ENCODE measurements around the gene AFG1L.
"Not testable (repeated sequence)": the region's sequence is repeated elsewhere in the genome, so short reads cannot be mapped to it uniquely, and the experiment has no call there.

AFG1L gene

DNA sequence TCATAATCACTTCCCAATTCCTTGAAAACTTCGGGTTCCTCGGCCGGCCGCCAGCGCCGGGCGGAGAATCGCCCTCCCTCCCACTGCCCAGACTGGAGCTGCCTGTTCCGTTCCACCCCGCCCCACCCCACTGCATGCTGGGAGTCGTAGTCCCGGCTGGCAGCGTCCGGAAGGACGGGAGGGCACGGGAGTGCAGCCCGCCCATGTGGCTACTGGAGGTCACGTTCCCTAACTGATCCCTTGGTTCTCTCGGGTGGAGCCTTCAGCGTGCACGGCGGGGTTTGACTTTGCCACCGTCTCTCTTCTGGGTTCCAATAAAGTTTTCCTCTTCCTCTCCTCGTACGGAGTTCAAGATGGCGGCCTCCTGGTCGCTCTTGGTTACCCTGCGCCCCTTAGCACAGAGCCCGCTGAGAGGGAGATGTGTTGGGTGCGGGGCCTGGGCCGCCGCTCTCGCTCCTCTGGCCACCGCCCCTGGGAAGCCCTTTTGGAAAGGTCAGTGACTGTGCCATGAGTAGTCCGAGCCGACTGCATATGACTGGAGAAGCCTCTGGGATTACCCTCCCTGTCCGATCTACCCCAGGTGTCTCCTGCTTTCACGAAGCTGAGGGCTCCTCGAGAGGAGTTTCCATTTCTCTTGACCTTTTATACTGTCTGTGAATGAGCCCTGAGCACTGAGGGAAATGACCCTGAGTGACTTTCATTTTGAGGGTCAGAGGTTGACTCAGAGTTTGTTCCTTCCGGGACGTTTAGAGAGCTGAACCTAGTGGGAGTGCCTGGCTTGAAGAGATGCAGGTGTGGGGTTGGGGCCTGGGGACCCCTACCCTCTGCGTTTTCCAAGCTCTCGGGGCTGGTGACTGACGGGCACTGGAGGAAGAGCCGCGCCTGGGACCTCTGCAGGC, at the start of gene AFG1L:
Gene AFG1L, plus strand, starts transcription at position 328 of the 899 bp plus-strand sequence. Its CDS starts 26 bp downstream, at position 354.
- peak; percentile 57 for DNase-seq

DNA sequence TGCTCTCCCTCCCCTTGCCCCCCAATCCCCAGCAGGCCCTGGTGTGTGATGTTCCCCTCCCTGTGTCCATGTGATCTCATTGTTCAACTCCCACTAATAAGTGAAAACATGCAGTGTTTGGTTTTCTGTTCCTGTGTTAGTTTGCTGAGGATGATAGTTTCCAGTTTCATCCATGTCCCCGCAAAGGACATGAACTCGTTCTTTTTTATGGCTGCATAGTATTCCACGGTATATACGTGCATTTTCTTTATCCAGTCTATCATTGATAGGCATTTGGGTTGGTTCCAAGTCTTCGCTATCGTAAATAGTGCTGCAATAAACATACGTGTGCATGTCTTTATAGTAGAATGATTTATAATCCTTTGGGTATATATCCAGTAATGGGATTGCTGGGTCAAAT, 49.8 kb upstream of the AFG1L start:
- DNase-seq = not testable (repeated sequence)

DNA sequence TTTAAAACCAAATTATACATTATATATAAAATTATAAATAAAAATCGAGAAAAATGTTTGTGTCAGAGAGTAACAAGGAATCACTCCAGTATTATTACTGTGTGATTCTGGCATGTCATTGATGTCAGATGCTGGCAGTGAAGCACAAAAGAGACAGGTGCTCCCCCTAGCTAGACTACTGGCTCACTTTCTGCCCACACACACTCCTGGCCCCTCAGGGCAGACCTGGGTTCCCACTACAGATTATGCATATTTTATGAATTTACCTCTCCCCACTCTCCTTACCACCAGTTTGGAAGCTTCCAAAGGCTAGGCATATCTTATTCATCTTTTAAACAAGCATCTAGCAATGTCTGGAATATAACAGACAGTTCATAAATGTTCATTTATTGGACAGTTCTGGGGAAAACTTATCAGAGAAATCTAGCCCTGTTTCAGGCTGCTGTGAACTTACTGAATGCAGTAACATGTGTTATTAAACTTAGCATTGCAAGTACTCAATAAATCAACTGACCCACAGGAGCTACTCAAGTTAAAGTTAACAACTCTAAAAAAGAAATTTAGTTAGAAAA, 46.8 kb upstream of the AFG1L start:
- no peak for DNase-seq

DNA sequence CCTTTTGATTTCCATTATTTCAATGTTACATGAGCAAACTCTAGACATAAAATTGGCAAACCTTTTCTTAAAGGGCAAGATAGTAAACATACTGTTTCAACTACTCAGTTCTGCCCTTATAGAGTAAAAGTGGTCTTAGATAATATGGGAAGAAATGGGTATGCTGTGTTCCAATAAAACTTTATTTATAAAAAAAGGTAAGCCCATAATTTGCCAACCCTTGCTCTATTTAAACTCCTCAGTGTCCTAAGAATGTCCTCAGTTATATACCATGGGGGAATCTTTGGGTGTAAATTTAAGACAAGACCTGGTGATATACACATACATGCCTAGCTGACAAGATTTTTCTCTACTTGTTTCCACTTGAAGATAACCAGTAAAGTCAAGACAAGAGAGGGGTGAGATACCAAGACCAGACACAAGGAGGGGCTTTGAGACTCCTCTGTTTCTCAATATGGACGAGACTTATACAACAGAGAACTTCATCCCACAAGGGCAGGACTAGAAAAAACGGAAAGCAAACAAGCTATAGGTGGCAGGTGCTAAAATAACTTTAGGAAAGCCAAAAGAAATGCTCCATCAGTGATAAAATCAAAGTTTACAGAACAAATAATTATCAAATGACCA, 44.5 kb upstream of the AFG1L start:
- DNase-seq = no peak

DNA sequence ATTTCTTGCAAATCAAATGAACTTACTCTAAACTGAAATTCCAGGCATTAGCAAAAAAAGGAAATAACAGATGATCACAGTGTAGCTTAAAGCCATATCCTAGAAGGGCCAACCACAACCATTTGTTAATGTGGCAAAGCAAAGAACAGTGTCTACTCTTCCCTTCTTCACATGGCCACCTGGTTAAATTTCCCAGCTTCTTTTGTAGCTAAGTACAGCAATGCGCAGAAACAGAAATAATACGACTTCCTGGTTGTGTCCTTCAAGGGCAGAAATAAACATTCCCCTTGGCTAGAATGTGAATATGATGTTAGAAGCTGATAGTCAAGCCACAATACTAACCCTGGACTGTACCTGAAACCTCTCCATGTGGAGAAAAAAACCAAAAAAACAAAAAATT, 43.6 kb upstream of the AFG1L start:
- no peak for DNase-seq

DNA sequence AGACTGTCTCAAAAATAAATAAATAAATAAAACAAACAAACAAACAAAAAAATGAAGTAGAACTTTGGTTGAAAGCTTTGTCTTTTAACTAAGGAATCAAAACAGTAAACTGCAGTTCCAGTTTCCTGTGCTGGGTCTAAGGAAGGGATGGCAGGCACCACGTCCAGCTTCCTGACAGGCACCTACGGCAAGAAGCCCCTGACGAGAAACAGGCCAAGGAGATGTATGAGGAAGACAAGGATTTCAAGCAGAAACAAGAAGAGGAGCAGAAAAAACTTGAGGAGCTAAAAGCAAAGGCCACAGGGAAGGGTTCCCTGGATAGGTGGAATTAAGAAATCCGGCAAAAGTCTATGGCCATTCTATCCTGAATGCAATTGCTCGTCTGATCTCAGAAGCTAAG, 42.8 kb upstream of the AFG1L start:
- DNase-seq = no peak

DNA sequence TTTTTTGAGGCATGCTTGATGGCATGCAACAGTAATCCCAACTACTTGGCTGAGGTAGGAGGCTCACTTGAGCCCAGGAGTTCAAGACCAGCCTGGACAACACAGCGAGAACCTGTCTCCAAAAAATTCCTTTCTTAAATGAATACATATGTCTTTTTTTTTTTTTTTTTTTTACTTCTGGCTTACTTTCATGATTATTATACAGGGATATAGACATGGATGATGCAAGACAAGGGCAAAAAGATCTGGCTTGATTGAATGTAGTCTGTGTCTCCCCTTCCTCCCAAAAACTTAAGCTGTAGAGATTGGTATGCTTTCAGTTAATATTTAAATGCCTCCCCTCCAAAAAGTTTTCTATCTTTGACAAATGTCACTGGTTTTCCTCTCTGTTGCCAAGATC, 41.6 kb upstream of the AFG1L start:
- no peak for DNase-seq

DNA sequence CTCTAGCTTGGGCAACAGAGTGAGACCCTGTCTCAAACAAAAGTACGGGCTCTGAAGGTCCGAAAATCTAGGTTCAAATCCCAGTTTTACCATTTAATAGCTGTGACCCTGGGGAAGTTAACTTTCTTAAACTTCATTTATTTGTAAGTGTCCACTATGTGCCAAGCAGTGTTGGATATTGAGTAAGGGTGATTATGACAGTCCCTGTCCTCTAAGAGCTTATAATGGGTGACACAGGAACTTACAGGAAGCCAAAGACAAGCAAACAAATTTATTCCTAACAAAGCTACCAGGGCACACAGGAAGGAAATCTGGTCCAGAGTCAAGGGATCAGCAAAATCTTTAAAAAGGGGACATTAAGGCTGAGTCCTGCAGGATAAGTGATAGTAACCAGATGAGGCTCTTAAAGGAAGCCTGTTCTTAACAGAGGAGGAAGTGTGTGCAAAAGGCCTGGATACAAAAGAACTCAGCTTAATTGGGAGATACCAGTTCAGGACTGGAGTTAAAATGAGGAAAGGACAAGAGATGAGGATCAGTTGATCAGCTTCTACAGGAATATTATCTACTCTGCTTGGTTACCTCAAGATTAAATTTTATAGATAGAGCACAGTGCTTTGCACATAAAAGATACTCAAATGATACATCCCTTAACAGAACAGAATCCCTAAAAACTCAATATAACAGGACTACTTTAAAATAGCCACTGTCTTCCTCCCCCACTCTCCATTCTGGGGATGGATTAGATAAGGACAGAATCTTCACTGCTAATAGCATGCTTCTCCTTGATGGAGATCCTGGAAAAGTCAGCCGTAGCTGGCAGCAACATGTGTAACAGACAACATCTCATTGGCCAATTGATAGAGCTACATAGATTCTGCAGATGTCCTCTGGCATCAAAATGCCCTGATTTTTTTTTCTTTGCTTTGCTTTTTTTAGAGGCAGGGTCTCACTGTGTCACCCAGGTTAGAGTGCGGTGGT, 40.1 kb upstream of the AFG1L start:
- DNase-seq = no peak

DNA sequence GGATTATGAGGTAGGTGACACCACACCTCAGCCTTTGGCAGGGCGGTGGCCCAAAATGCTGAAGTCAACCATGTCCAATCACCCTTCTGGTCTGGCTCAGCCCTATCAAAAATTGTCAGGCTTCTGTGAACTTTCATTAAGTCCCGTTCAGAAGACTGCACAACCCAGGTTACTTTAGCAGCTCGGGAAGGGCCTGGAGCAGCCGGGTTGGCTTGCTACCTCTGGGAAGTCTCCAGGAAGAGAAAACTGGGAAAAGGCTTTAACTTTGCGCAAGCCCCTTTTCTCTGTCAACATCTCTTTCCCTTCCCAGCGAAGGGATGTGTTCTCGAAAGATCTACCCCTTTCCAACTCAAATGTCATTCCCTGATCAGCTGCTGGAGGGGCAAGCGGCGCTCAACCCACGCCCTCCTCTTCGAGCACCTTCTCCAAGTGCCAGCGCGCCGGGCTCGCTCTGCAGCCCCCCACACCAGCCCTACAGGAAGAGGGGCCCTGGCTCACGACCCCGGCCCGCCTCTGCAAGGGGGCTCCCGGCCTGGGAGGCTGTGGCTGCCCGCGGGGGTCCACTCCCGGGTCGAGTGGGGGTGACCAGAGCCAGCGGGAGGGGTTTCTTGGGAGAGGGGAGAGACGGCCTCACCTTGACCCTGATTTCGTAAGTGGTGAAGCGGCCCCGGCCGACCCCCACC, 34.6 kb upstream of the AFG1L start:
- DNase-seq = no peak

DNA sequence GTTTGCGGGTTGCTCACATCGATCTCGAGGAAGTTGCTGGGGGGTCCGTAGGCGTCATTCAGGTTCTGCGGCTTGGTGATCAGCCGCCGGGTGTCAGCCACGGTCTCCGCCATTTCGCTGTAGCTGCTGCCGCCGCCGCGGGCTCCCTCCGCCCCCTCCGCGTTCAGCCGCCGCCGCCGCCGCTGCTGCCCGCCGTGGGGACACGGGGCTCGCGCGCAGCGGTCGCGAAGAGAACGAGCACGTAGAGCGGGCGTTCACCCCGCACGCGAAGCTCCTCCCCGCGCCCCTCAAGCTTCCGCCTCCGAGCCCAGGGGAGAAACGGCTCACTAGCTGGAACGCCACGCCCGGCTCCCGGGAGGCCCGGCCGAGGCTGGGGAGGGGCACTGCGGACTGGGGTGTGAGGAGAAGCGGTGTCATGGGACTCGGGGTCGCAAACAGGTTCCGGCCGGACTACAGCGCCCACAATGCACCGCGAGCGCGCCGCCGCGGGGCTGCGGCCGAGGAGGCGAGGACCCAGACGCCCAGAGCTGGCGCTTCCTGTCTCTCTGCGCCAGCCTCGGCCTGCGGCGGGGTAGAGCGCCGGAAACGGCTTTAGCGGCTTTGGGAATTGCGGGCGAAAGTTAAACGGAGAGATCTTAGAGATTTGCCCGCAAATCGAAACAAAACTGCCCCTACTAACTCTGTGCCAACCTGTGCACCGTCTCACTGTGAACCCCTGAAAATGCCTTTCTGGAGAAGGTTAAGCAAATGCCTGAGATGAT, 33.9 kb upstream of the AFG1L start, which contains the start of gene SNX3:
Gene SNX3, minus strand, starts transcription at position 232 of the 761 bp plus-strand sequence. Its CDS starts 119 bp downstream, at position 113.
- DNase-seq = peak; percentile 92

DNA sequence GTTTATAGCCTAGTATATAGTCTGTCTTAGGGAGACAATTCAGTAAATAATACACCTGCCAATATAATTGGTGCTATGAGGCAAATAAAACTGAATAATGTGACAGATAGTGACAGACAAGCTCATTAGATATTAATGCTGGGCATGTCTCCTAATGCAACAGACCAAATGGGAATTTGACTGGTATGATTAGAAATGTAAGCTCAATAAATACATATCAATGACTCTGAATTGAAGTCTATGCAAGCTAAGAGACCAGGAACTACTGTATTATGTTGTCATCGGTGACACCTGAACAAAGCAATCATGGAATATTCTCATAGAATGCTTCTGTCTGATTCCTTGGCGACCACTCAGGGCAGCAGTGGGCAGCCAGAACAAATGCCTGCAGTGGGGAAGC, 31.5 kb upstream of the AFG1L start:
- DNase-seq = no peak

DNA sequence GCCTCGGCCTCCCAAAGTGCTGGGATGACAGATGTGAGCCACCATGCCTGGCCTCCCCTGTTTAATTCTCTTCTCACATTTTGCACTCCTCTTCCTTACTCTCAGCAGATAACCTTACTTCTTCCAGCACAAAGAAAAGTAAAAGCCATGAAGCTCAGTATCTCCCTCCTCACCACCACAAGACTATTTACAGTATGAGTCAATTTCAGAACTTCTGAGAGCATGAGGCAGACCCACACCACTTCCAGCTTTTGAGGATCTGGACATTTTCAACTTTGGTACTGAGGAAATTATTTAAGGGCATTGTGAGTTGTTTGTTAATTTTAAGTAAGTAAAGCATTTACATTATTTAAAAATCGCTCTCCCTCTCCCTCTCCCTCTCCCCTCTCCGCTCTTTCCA, 26.0 kb upstream of the AFG1L start:
- no peak for DNase-seq

DNA sequence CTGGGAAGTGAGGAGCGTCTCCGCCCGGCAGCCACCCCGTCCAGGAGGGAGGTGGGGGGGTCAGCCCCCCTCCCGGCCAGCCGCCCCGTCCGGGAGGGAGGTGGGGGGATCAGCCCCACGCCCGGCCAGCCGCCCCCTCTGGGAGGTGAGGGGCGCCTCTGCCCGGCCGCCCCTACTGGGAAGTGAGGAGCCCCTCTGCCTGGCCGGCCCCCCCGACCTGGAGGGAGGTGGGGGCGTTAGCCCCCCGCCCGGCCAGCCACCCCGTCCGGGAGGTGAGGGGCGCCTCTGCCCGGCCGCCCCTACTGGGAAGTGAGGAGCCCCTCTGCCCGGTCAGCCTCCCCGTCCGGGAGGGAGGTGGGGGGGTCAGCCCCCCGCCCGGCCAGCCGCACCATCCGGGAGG, 24.9 kb upstream of the AFG1L start:
- DNase-seq = not testable (repeated sequence)

DNA sequence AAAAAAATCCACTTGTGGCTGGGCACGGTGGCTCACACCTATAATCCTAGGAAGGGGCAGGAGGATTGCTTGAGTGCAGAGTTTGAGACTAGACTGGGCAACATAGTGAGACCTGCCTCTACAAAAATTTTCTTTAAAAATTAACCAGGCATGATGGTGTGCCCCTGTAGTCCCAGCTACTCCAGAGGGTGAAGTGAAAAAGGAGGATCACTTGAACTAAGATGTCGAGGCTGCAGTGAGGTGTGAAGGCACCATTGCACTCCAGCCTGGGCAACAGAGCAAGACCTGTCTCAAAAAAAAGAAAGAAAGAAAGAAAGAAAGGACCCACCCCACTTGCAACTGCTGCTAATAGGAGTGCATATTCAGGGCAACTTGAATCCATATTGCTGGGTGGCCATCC, 20.3 kb upstream of the AFG1L start:
- DNase-seq = no peak

DNA sequence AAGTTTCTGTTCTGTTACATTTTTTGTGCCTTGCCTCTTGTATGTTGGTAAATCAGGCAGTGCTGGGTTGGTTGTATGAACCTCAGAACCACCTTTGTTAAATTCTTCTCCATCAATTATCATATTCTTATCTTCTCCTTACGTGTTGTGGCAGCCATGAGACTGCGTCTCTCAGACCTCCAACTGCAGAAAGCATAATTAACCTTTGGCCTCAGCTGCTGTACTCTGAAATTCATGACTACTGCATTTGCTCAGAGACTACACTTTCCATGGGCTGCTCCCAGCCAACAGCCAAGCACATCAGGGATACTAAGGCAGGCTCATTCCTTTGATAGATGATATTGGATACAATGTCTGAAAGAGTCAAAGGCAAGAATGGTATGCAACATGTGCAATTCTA, 18.9 kb upstream of the AFG1L start:
- DNase-seq = no peak

DNA sequence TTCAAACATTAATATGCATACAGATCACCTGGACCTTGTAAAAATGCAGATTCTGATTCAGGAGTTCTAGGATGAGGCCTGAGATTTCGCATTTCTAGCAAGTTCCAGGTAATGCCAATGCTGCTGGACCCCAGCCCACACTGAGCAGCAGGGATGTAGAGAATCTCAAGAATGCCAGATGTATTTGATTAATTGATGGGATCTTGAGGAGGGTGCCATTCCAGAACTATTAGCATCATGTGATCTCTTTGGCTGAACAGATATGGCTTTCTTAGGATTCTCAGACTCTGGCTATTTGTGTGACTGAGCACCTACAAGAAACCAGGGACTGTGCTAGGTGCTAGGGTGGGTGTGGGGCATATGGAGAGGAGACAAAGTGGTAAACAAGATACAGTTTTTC, 17.6 kb upstream of the AFG1L start:
- DNase-seq = no peak

DNA sequence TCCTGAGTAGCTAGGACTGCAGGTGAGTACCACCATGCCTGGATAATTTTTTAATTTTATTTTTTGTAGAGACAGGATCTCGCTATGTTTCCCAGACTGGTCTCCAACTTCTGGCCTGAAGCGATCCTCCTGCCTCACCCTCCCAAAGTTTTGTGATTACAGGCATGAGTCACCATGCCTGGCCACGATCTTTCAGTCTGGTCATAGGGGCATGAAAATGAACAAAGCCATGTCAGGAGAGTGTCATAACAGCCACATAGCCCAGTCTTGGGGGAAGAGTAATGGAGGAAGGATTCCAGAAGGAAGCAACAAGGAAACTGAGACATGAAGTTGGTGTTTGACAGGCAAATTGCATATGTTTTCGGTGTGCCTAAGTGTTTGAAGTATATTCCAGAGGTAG, 17.0 kb upstream of the AFG1L start:
- DNase-seq = no peak

DNA sequence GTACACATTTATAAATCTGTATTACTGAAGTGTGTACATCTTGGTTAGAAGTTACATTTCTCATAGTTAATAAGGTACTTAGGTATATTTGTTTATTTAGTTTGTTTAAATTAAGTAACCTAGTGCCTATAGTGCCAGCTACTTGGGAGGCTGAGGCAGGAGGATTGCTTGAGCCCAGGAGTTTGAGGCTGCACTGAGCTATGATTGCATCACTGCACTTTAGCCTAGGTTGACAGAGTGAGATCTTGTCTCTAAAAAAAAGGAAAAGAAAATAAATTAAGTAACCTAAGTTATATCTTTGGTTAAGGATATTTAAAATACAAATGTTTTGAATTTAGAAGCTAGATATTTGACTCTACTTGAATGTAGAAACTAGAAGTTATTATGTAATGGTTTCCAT, 9.5 kb upstream of the AFG1L start:
- DNase-seq = no peak

DNA sequence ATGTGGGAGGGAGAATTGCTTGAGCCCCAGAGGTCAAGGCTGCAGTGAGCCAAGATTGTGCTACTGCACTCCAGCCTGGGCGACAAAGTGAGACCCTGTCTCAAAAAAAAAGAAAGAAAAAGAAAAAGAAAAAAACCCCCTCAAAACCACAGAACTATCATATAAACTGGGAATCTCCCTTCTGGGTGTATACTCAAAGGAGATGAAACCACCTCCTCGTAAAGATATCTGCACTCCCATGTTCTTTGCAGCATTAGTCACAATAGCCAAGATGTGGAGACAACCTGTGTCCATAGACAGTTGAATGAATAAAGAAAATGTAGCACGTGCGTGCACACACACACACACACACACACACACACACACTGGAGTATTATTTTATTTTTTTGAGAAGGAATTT, 8.5 kb upstream of the AFG1L start:
- DNase-seq = no peak

DNA sequence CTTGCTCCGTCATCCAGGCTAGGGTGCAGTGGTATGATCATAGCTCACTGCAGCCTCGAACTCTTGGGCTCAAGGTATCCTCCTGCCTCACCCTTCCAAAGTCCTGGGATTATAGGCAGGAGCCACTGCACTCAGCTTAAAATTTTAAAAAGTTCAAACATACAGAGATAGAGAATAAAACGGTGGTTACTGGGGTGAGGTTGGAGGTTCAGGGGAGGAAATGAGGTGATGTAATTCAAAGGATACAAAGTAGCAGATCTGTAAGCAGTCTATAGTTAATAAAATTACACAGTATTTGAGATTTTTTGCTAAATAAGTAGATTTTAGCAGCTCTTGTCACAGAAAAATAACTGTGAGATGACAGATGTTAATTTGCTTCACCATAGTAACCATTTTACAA, 7.5 kb upstream of the AFG1L start:
- no peak for DNase-seq

DNA sequence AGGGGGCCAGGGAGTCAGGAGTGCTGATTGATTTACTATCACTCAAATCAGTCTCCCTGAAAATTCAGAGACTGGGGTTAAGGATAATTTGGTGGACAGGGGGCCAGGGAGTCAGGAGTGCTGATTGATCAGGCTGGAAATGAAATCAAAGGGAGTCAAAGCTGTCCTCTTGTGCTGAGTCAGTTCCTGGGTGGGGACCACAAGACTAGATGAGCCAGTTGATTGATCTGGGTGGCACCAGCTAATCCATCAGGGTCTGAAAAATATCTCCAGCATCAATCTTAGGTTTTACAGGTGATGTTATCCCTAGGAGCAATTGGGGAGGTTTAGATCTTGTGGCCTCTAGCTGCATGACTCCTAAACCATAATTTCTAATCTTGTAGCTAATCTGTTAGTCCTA, 6.1 kb upstream of the AFG1L start:
- no peak for DNase-seq

Measured in NCI-H1694 treated with DMSO at 0.1 percent for 48 hours (cell line).